Caco-2 (cell line): ENCODE results near the gene HMX2. TPM values are rescaled to one million over a fixed set of nuclear protein-coding genes. Genes with fewer than 3 reads are reported as not detected.

Experiments
- Bru-seq: library from RNA; stranded (reverse); fragments of 400-500 nt; gene quantifications from one replicate; lab custom pipeline; 2021; lab: Mats Ljungman, UMichigan
- BruChase-seq, 2 experiments: library from RNA; stranded (reverse); fragments of 400-500 nt; gene quantifications; one replicate each; lab custom pipeline; 2021; lab: Mats Ljungman, UMichigan
- BruUV-seq: library from RNA; stranded (reverse); fragments of 400-500 nt; replicated peaks from 2 replicates; lab custom pipeline; 2021; lab: Mats Ljungman, UMichigan
- CTCF ChIA-PET: fragments of 300-600 bp; sonication (Branson Sonifier 250); formaldehyde crosslinking; loops from one replicate; lab custom pipeline; 2022; ENCODE audit warnings: antibody characterized with exemption; lab: Charles Lee
- POLR2A ChIA-PET: fragments of 300-600 bp; sonication (Branson Sonifier 250); formaldehyde crosslinking; loops from one replicate; lab custom pipeline; 2022; ENCODE audit warnings: antibody characterized with exemption; lab: Charles Lee
- DNase-seq, 2 experiments: peaks; one replicate each; pipeline versions ENCODE4 v3.0.0 to v3.0.0-alpha.2; 2020 to 2022
- H3K27me3 ChIP-seq: replicated peaks from 2 replicates; pipeline ENCODE4 v1.6.0; 2011; ENCODE audit warnings: low read length; ENCODE audit not compliant: control insufficient read depth, insufficient read depth
- H3K36me3 ChIP-seq: 2 replicates; pipeline ENCODE4 v1.5.1; 2011; ENCODE audit warnings: low read length; ENCODE audit not compliant: control insufficient read depth, insufficient read depth
- H3K4me1 ChIP-seq: fragments of 250-450 bp; sonication (Bioruptor Pico); 2 replicates; pipeline ENCODE4 v1.5.1; 2020; ENCODE audit warnings: mild to moderate bottlenecking
- H3K4me3 ChIP-seq: 2 replicates; pipeline ENCODE4 v1.5.1; 2011; ENCODE audit warnings: low read depth, mild to moderate bottlenecking, control low read depth, low read length
- H3K9me3 ChIP-seq: fragments of 250-450 bp; sonication (Bioruptor Pico); 2 replicates; pipeline ENCODE4 v1.5.1; 2020; ENCODE audit warnings: mild to moderate bottlenecking, moderate library complexity
- H3K27ac Mint-ChIP-seq: one replicate; pipeline ENCODE4 v1.8.0; 2022; ENCODE audit warnings: mixed read lengths; ENCODE audit not compliant: unreplicated experiment
- H3K27me3 Mint-ChIP-seq: one replicate; pipeline ENCODE4 v1.8.0; 2022; ENCODE audit warnings: mixed read lengths; ENCODE audit not compliant: insufficient read depth, unreplicated experiment
- H3K36me3 Mint-ChIP-seq: one replicate; pipeline ENCODE4 v1.8.0; 2022; ENCODE audit warnings: mild to moderate bottlenecking, mixed read lengths; ENCODE audit not compliant: insufficient read depth, unreplicated experiment
- H3K4me1 Mint-ChIP-seq: one replicate; pipeline ENCODE4 v1.8.0; 2022; ENCODE audit warnings: low read depth, mixed read lengths; ENCODE audit not compliant: unreplicated experiment
- H3K4me3 Mint-ChIP-seq: one replicate; pipeline ENCODE4 v1.8.0; 2022; ENCODE audit warnings: mild to moderate bottlenecking, moderate library complexity, mixed read lengths; ENCODE audit not compliant: unreplicated experiment
- H3K9me3 Mint-ChIP-seq: one replicate; pipeline ENCODE4 v1.8.0; 2022; ENCODE audit warnings: mixed read lengths; ENCODE audit not compliant: unreplicated experiment
- CTCF ChIP-seq, 2 experiments: fragments of 200-600 bp in 1 of 2; IDR thresholded peaks; 1 replicate in 1 of 2; 2 replicates in 1 of 2; pipeline versions ENCODE4 v1.5.1 to v1.8.0; 2011 to 2022; ENCODE audit warnings: antibody characterized with exemption in 1 of 2, control low read depth in 1 of 2, inconsistent platforms in 1 of 2, low read depth in 1 of 2, low read length in 1 of 2, mild to moderate bottlenecking in 1 of 2, moderate library complexity in 1 of 2; ENCODE audit not compliant: insufficient read depth in 1 of 2, severe bottlenecking in 1 of 2, unreplicated experiment in 1 of 2
- intact Hi-C: fragments of 100-400 bp; cut with micrococcal nuclease; formaldehyde crosslinking; loops from one replicate; pipeline ENCODE4 v1.10.0; 2022; ENCODE audit not compliant: unreplicated experiment
- long read RNA-seq: library from polyadenylated mRNA; stranded (forward); transcript quantifications from one replicate; pipeline ENCODE4 v2.0.0, GENCODE V29; 2022
- total RNA-seq: library from RNA; stranded (reverse); gene quantifications from 2 replicates; pipeline ENCODE4 v1.2.3, GENCODE V29; 2022

HMX2 gene, protein sequence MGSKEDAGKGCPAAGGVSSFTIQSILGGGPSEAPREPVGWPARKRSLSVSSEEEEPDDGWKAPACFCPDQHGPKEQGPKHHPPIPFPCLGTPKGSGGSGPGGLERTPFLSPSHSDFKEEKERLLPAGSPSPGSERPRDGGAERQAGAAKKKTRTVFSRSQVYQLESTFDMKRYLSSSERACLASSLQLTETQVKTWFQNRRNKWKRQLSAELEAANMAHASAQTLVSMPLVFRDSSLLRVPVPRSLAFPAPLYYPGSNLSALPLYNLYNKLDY
- total RNA-seq (1.4 and 1.7 TPM in 2 replicates), Bru-seq, nascent RNA (percentile 24 among the genes with signal in this experiment), BruChase-seq, experiment 1, labeled RNA remaining after a 2-hour chase (percentile 42 among the genes with signal in this experiment), BruChase-seq, experiment 2, labeled RNA remaining after a 6-hour chase (percentile 17 among the genes with signal in this experiment)
- long read RNA-seq, partial matches to known transcripts: 0 of 3 reads
- long read RNA-seq, other reads (novel, unspliced or antisense): 0 of 3 reads

- Histone ChIP-seq H3K9me3 (no peaks in the 10 kb centered on the region), H3K36me3 (no peaks in the 10 kb centered on the region), H3K4me3 (peak within 1 kb of the TSS; percentile 58), H3K4me1 (peaks cover 12% of the 10 kb centered on the region), H3K27me3 (no peaks in the 10 kb centered on the region)
- ChIA-PET CTCF (interaction anchor here (1.2 kb wide), 1 partner anchor 8 kb away, joined by 5 read pairs; no protein-coding TSS in a partner anchor), POLR2A (no interaction called here)
- H3K36me3 Mint-ChIP-seq: no peaks in the 10 kb centered on the region
- DNase-seq: peak; percentile 65 to 78
- H3K27ac Mint-ChIP-seq: no peak within 1 kb of the TSS
- intact Hi-C loops: loop anchor here (1.0 kb wide), 1 partner anchor 8 kb away; no protein-coding TSS in a partner anchor
- BruUV-seq: no TSS peak
- peak within 1 kb of the TSS; percentile 73 for H3K4me3 Mint-ChIP-seq
- no peaks in the 10 kb centered on the region for H3K9me3 Mint-ChIP-seq
- no peak for TF ChIP-seq CTCF (IDR thresholded peaks at IDR 0.05; ENCODE audit: insufficient read depth in 1 of 2, low read depth in 1 of 2, low read length in 1 of 2, severe bottlenecking in 1 of 2, unreplicated experiment in 1 of 2)
- peaks cover 11% of the 10 kb centered on the region for H3K4me1 Mint-ChIP-seq
- H3K27me3 Mint-ChIP-seq: peaks cover 7% of the 10 kb centered on the region
These were observed at the start of gene HMX2 for GRCh38 chr10:123147635-123148413. HMX2 (plus strand) TSS chr10:123148136; CDS start chr10:123148379, 243 bp downstream.

DNA sequence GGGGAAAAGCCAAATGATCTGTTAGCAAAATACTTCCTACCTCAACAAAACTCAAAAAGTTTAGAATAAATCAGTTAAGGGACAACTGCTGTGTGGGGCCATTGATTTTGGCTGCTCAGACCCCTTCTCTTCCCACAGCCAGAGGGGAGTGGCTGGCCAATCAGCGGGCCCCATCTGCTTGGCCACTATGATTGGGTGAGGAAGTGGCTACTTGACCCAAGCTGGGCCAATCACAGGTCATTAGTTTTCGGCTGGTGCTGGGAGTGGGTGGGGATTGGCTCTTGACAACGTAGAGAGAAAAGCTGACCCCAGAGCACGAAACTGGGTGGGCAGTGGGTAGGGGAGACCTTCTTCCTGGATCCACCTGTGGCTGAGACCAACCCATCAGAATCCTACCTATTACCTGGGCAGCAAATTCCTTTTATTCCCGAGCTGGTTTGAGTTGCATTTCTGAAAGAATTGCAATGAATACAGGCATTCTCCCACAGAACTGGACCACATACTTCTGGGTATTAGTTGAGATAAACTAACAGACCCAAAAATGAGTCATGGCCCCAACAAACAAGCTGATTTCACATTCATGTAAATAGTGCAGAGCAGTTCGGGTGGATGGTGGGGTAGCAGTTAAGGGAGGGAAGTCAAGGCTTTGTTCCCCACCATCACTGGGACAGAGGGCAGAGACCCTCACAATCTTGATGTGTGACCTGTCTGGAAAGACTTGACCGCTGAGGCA, 47.7 kb upstream of the HMX2 start:
- Histone ChIP-seq H3K27me3 (no peaks in the 10 kb centered on the region), H3K9me3 (no peaks in the 10 kb centered on the region), H3K36me3 (no peaks in the 10 kb centered on the region), H3K4me3 (no peak overlapping the region), H3K4me1 (no peaks in the 10 kb centered on the region)
- Mint-ChIP-seq H3K4me1 (no peaks in the 10 kb centered on the region), H3K9me3 (no peaks in the 10 kb centered on the region), H3K4me3 (no peak overlapping the region), H3K27ac (no peak overlapping the region), H3K27me3 (peaks cover 2% of the 10 kb centered on the region), H3K36me3 (no peaks in the 10 kb centered on the region)
- ChIA-PET POLR2A (no interaction called here), CTCF (no interaction called here)
- TF ChIP-seq CTCF (IDR thresholded peaks at IDR 0.05; ENCODE audit: insufficient read depth in 1 of 2, low read depth in 1 of 2, low read length in 1 of 2, severe bottlenecking in 1 of 2, unreplicated experiment in 1 of 2): no peak
- DNase-seq: no peak
- BruUV-seq: no TSS peak
- intact Hi-C loops: no loop called here
